HL-60 (cell line): Measurements from ENCODE around the gene TMEM245.

Experiments
- CTCF ChIP-seq: IDR thresholded peaks from one replicate; pipeline ENCODE4 v1.5.1; 2011; ENCODE audit warnings: low read length, control low read depth, inconsistent platforms; ENCODE audit not compliant: insufficient read depth
- GABPA ChIP-seq: IDR thresholded peaks from 2 replicates; pipeline ENCODE4 v1.6.1; 2012; ENCODE audit warnings: low read depth
- POLR2AphosphoS5 ChIP-seq: IDR thresholded peaks from 2 replicates; pipeline ENCODE4 v1.6.1; 2012; ENCODE audit warnings: low read depth
- REST ChIP-seq: IDR thresholded peaks from 2 replicates; pipeline ENCODE4 v1.6.1; 2012; ENCODE audit warnings: low read depth; ENCODE audit not compliant: insufficient replicate concordance

DNA sequence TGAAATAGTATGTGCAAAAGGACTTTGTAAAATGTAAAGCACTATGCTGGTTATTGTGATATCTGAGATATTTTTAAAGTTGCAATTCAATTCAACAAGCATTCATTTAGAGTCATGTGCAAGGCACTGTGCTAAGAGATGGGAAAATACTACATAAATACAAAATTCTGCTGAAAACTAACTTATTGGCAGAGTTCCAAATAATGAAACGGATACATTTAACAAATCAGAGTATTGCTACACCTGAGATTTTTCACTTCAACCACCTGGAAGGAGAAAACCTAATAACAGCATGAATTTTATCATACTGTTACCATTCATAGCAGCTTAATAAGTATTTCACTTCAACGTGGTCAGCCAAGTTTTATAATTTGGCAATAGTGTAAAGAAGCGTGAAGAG is 100.3 kb downstream of the TMEM245 start:
- TF ChIP-seq CTCF (no peak), REST (no peak), GABPA (no peak), POLR2AphosphoS5 (no peak)
